HG03045 (cell line): ENCODE measurements around the gene HMGXB4.

Experiments
- ATAC-seq: cut with Tn5 transposase; IDR thresholded peaks from one replicate; pipeline ENCODE4 v1.9.1; 2021; ENCODE audit warnings: mild to moderate bottlenecking, moderate library complexity; ENCODE audit not compliant: unreplicated experiment

Gene HMGXB4

DNA sequence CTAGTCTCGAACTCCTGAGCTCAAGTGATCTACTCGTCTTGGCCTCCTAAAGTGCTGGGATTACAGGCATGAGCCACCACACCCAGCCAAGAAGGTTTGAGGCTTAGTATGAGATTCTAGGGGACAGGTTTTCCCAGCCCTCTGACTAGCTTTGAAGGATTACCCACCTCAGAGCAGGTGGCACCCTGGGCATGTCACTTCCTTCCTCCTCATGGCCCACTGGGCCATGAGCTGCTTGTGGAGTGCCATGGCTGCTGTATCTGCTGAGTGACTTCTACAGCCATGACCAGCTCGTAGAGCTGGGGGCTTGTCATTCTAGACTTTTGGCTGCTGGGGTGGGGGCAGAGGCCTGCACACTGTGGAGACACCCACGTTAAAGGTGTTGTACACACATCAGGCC is 67.5 kb downstream of the HMGXB4 start:
- ATAC-seq = no peak

DNA sequence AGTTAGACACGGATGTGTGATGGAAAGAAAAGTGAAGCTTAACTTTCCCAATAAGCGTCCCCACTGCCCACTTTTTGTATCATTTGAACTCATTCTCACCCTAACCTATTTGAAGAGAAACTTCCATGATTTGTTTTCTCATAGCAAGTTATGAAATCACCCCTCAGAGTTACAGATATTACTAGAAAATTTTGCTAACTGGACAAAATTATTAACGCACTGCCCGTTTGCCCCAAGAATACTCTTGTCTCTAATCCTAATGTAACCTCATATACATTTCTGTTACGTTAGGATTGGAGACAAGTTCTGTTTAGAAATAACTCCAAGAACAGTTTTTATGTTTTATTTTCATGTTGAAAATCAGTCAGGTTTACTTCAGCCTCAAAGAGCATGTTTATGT is 67.9 kb downstream of the HMGXB4 start:
- no peak for ATAC-seq

DNA sequence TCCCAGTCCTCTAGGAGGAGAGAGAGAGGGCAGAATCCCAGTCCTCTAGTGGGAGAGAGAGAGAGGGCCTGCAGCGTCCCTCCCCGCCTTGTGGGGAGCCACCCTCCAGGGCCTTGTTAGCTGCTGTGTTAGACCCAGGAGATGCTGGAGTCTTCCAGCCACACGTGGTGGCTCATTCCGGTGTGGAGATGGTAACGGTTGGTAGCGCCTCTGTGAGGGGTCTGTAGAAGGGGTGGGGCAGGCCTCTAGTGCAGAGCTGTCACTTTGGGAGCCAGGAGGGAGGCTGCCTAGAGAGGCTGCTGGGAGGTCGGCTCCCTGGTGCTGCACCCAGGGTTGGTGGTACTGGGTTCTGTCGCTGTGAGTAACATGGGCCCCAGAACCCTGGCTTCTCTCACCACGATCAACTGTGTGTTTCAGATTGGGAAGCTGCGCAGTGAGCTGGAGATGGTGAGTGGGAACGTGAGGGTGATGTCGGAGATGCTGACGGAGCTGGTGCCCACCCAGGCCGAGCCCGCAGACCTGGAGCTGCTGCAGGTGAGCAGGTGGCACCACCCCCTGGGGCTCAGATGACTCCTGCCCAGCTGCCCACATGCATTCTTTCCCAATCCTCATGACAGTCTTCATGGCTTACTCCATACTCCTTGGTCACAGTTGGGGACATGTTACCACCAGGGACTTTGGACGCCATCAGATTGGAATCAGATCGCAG is 69.7 kb downstream of the HMGXB4 start:
- ATAC-seq = no peak

DNA sequence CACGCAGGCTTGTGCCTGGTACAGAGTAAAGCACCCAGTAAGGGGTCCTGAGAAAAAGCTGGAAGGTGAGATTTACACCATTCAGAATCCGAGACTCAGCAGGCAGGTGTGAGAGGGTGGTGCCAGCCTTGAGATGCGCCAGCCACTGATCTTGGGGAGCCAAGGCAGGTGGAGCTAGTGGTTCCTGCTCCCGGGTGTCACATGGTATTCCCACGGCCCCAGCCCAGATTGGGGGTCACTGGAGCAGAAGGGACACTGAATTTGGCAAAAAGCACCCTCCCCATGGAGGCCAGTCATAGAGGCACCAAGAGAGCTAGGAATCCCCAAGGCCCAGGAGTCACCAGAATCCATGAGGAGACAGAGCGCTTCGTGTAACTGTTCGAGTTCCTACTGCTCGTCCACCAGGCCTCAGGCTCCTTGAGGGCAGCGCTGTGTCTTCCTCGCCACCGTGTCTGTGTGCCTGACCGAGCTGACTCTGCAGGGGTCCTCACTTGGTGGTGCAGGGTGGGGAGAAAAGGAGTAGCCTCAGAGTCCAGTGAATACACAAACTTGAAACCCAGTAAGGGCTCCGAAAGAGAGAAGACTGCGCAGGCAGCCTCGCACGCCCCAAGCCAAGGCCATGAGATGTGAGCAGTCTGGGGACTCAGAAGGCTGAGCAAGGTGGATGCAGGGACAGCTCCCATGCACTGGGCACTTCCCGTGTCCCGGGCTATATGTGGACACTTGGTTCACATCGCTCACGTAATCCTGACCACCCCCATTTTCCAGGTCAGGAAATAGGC is 70.6 kb downstream of the HMGXB4 start:
- no peak for ATAC-seq

DNA sequence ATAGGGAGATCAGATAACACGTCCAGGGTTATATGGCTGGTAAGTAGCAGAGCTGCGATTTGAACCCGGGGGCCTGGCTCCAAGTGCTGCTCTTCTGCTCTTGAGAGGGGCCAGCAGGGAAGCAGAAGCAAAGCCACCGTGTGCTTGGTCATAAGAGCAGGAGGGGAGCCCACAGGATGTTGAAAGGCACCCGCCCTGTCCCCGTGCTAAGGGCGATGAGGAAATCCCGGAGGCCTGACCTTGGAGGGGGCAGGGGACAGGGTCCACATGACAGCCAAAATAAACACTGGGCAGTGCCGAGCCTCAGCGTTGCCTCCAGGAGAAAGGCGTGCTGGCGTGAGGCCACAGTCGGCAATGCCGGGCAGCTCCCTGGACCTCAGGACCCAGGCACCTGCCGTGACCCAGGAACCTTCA is 71.2 kb downstream of the HMGXB4 start:
- ATAC-seq = no peak

DNA sequence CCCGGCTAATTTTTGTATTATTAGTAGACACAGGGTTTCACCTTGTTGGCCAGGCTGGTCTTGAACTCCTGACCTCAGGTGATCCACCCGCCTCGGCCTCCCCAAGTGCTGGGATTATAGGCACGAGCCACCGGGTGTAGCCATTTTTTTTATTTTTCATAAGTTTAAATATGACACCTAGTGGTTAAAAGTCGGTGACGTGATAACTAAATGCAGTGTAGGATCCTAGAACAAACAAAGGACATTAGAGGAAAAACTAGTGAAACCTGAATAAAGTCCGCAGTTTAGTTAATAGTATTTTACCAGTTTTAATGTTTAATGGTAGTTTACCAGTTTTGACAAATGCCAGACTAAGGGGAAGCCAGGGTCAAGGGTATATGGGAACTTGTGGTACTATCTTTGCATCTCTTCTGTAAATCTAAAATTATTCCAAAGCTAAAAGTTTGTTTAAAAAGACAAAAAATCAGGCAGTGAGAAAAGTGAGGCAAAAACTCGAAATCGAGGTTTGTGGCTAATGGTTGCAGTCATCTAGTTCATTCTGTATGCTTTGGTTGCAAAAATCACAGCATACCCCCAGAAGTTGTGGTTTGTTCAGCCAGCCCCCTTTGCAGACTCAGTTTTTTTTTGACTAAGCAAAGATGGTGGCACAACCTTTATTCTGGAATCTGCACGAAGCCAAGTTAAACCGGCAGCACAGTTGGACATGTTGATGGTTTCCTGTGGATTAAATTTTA is 72.0 kb downstream of the HMGXB4 start:
- ATAC-seq = no peak

DNA sequence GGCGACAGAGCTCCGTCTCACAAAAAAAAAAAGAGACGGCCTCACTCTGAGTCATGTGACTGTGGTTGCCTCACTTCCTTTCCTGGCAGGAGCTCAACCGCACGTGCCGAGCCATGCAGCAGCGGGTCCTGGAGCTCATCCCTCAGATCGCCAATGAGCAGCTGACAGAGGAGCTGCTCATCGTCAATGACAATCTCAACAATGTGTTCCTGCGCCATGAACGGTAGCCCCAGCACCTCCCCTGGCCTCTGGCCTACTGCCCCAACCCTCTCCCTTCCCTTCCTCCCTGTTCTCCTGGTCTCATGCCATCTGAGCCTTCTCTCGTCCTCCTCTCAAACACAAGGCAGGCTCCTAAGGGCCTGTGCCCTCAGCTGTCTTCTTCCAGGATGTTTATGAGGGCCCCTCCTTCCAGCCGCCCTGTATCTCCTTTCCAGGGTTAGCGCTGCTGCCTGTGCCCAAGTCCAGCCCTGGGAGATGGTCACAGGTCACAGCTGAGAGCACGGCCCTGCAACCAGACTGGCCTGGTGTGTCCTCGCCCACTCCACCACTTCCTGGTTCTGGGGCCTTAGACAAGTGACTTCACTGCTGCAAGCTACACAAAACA is 73.1 kb downstream of the HMGXB4 start:
- ATAC-seq = no peak

DNA sequence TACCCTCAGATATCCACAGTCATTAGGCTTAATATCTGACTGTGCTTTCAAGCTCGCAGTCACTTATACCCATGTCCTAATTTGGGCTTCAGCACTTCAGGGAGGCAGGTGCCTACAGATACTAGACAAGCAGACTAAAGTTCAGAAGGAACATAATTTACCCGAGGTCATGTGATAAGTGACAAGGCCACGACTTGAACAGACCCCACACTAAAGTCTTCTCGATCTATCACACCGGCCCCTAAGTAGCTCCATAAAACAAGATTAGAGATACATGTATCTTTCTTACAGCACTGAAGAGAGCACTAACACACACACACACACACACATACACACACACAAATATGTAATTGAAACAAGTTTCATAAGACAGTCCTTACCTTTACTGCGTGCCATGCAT is 75.0 kb downstream of the HMGXB4 start:
- ATAC-seq = no peak

DNA sequence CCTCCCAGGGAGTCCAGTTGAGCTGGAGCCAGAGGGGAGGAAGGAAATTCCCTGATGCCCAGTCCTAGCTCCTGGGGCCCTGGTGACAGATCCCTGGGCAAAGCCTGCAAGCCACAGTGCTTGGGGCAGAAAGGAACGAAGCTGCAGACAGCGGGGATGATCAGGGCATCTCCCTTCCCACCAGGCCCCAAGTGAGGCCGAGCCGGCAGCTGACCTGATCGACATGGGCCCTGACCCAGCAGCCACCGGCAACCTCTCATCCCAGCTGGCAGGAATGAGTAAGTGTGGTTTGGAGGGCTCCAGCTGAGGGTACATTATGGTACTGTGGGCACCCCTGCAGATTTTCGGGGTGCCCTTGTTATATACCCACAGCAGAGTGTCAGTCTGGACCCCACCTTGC is 75.9 kb downstream of the HMGXB4 start:
- ATAC-seq = no peak

DNA sequence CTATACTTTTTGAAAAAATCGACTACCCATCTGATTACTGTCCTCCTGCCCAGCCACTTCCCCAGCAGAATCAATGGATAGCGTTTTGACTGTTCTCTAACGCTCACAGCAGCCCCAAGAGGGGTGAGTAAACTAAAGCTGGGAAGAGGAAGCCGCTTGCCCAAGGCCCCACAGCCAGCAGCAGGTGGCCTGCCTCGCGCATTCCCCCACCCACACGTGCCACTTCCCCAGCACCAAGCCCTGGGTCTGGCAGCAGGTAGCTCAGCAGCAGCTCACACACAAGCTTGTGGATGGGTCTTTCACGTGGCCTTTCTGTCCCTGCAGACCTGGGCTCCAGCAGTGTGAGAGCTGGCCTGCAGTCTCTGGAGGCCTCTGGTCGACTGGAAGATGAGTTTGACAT is 76.7 kb downstream of the HMGXB4 start:
- no peak for ATAC-seq

DNA sequence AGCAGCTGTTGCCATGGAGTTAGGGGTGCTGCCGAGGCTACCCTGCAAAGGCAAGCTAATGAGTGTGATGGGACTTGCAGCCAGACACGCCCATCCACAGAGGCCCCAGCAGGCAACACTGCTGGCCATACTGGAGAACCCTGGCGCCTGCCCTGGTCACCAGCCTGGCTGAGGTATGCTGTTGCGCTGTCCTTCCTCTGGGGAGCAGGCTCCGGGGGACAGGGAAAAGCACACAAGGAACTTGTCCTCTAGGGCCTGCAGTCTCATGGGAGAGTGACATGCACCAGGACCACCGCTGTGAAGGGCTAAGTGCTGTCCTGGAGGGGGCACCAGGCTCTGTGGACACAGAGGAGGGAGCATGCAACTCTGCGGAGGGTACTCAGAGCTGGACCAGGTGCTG is 78.2 kb downstream of the HMGXB4 start:
- ATAC-seq = no peak

DNA sequence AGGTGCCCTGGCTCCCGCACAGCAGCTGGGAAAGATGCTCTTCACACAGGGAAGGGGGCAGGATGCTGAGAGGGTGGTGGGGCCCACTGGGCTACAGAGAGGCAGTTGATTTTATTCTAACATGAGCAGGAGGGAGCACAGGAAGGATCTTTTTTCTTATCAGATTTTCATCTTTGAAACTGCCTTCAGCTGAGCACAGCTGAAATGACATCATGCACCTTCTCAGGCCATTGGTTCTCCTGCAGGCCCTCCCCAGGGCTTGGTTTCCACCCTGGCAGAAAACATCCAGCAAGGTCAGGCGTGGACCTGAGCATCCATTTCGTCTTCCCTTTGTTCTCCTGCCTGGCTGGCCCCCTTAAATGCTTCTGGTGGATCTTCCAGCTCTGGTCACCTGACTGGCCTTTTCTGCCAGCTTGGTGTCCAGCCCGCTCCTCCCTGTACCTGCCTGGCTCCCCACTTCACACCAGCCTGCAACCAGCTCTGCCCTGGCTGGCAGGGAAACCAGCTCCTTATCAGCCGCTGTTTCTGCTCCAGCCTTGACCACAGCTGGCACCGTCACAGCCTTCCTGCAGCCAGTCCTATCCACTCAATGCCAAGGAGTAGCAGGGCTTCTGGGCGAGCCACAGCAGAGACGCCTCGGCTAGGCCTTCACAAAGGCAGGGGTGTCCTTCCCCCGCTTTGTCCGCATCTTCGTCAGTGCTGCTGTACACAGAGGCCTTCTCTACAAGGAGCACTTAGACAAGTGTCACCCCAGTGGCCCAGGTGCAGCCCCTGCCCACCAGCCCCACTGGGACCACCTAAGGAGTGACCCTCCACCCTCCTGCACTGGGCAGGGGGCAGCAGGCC is 78.9 kb downstream of the HMGXB4 start:
- ATAC-seq = no peak

DNA sequence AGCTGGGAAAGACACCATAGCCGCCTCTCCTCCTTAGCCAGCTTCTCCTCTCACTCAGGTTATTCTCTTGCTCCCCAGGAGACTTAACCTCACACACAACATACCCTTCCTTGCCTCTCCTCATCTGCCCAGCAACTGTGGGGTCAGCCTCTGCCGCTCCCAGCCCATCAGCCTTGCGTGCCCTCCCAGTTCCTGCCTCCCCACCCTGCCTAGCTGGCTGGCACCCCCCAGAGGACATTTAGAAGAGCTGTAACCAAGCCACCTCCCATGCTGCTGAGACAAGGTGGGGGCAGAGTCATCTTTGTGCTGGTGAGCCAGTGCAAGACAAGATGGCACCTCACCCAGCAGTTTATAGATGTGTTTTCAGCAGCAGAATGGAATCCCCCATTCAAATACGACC is 80.6 kb downstream of the HMGXB4 start:
- no peak for ATAC-seq

DNA sequence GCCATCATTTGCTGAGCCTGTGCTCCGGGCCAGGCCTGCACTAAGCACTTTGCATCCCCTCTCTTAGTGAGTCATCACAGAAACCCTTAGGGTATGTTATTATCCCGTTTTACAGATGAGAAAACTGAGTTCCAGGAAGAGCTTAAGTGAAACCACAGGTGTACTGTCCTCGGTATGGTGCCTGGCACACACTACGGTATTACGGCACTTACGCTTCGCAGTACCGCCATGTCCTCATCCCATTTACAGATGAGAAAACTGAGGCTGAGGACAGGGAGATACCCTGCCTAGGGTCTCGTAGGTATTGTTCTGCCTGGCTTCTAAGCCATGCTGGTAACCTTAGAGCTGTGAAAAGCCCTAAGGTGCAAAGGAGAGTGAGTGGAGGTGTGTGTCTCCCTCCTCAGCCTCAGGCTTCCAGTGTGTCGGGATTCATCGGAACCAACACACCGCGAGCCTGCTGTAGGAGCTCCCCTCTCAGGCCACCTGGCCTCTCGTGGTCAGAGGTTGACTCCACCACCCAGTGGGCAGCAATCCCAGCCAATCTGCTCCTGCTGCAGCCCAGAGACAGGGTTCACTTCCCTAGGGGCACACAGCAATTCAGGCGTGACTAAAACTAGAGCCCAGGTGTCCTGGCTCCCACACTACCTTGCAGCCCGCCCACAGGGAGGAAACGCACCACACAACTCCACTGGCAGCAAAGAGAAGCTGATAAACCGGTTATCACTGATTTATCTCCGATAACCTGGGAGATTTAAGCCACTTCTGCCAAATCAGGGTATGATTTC is 84.0 kb downstream of the HMGXB4 start:
- ATAC-seq = no peak

DNA sequence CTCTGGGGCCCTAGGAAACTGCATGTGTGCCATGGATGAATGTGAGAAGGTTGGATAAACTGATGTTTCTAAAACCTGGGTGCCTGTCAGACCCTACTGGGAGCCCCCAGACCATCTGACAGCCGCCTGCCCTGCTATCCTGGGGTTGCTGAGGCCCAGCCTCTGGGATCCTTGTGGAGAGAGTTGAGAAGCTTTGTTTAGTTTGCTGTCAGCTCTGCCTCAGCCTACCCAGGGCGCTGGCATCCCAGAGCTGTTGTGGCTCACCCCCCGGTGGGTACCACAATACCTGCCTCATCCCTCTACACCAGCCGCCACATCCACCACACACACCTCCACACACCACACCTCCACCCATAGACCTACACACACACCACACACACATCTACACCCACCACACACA is 85.1 kb downstream of the HMGXB4 start:
- ATAC-seq = no peak

DNA sequence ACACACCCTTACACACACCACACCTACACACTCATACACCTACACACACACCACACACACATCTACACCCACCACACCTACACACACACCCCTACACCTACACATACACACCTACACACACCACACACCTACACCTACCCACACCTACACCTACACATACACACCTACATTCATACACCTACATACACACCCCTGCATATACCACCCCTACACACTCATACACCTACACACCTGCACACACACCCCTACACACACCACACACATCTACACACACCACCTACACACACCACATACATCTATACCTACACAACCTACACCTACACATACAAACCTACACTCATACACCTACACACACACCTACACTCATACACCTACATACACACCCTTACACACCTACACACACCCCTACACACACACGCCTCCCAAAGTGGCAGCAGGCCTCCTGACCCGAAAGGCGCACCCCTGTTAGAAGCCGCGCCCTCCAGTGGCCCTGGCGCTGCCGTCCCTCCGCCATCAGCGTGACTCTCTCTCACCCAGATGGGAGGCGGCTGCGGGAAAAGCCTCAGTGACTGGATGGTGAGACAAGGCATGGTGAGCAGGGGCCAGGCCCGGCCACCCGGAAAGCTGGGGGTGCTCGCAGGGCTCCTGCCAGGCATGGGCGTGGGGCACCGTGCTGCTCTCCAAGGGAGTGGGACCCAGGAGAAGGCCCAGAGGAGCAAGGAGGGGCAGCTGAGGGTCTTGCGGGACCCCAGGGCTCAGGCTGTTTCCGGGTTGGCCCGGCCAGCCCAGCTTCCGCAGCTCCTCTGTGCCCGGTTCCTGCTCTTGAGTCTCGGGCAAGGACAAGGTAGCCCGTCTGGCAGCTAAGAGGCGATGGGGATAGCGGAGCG is 86.6 kb downstream of the HMGXB4 start:
- ATAC-seq = no peak

DNA sequence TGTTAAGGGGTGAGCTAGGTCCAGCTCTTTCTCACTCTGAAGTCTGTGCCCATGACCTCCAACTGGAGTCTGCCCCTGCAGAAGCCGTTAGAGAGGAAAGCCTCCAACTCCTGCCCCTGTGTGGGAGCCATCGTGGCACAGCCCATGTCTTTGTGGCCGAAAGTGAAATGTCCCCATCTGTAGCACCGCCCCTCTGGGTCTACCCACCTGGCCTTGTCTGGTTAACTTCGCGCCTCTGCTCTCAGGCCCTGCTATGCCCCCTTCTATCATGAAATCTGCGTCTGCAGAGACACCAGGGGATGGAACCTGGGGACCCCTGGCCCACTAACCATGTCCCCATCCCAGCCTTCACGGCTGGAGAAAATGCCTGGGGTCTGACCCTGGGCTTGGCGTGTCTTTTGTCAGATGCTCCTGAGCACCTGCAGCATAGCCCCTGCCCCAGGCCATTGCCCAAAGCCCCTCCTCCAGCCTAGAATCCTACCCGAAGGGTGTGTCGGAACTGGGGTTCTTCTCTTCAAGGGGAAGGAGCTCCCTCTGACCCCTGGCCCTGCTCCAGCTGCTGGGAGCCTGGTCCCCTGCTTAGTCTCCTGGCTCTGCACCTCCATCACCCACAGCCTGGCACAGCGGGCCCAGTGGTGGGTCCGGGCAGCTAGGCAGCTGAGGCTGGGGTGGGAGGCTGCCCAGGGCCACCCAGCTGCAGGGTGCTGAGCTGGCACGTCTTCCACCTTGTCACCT is 87.8 kb downstream of the HMGXB4 start:
- no peak for ATAC-seq
